GM10248 (cell line): ENCODE data around the gene OGG1.

ENCODE experiments used
- CTCF ChIA-PET: fragments of 300-600 bp; sonication (Branson Sonifier 250); formaldehyde crosslinking; extraction: SDS; loops from one replicate; lab custom pipeline; 2021; ENCODE audit warnings: antibody characterized with exemption; lab: Yijun Ruan, JAX
- POLR2A ChIA-PET: fragments of 350-650 bp; sonication (Branson Sonifier 250); formaldehyde crosslinking; extraction: SDS; loops from one replicate; lab custom pipeline; 2020; ENCODE audit warnings: antibody characterized with exemption; lab: Yijun Ruan, JAX
- DNase-seq: peaks from one replicate; pipeline ENCODE4 v3.0.0; 2012; ENCODE audit errors: extremely low spot score
- TF ChIP-seq, protein P1 (sequence below): IDR thresholded peaks from 2 replicates; pipeline ENCODE4 v1.5.1; 2012; ENCODE audit warnings: mild to moderate bottlenecking, low read depth; ENCODE audit errors: extremely low read depth, missing control alignments, control extremely low read depth

OGG1 gene

DNA sequence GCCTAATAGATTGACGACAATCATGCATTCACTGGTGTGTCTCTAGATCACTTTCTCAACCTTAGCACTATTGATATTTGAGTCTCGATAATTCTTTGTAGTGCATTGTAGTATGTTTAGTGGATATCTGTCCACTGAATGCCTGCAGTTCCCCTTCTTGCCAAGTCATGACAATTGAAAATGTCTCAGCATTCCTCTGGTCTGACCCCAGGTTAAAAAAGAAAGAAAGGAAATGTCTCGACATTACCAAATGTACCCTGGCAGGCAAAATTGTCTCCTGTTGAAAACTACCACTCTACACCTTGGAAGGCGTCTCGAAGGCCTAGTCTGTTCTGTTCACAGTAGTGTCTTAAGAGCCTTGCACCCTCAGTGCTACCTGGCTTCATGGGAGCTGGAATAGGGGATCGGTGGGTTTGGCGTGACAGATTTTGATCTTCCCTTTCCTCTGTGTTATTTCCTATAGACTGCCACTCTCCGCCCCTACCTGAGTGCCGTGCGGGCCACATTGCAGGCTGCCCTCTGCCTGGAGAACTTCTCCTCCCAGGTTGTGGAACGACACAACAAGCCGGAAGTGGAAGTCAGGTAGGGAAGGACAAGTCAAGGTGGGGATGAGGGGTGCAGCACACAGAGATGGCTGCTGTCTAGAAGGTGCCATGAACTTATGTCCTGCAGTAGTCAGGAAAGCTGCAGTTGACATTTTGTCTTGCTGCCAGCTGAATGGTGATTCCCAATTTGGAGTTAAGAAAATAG is 47.6 kb downstream of the OGG1 start:
- no peak for DNase-seq
- CTCF ChIA-PET: no interaction called here
- TF ChIP-seq, protein P1, sequence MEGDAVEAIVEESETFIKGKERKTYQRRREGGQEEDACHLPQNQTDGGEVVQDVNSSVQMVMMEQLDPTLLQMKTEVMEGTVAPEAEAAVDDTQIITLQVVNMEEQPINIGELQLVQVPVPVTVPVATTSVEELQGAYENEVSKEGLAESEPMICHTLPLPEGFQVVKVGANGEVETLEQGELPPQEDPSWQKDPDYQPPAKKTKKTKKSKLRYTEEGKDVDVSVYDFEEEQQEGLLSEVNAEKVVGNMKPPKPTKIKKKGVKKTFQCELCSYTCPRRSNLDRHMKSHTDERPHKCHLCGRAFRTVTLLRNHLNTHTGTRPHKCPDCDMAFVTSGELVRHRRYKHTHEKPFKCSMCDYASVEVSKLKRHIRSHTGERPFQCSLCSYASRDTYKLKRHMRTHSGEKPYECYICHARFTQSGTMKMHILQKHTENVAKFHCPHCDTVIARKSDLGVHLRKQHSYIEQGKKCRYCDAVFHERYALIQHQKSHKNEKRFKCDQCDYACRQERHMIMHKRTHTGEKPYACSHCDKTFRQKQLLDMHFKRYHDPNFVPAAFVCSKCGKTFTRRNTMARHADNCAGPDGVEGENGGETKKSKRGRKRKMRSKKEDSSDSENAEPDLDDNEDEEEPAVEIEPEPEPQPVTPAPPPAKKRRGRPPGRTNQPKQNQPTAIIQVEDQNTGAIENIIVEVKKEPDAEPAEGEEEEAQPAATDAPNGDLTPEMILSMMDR: no peak
- POLR2A ChIA-PET: no interaction called here

DNA sequence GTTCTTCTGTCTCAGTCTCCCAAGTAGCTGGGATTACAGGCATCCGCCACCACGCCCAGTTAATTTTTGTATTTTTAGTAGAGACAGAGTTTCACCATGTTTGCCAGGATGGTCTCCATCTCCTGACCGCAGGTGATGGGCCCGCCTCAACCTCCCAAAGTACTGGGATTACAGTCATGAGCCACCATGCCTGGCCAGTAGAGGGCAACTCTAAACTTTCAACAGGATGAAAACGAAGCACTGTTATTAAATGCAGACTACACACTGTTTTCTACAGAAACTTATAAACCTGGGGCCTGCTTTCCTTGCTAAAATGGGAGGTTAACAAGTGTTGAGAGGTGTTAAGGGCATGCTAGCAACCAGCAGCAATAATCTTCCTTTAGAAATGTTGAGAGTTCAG is 50.8 kb downstream of the OGG1 start:
- no peak for DNase-seq
- TF ChIP-seq, protein P1: peak; percentile 16
- ChIA-PET POLR2A (no interaction called here), CTCF (no interaction called here)

DNA sequence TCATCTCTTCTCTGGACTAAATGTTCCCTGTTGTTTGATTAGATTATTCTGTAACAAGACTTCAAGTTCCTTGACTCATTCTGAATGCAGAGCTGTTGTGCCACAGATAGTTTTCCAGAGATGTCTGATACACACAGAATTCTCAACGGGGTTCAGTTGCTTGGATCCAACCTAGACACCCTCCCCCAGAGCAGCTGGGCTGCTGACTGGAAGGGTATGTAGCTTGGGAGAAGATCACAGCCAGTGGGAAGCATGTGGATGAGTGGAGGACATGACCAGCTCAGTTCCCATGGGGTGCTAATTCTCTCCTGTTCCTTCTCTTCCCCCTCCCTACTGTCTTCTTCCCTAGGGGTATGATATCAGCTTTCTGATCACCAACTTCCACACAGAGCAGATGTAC is 53.7 kb downstream of the OGG1 start:
- ChIA-PET POLR2A (interaction anchor here (0.6 to 0.8 kb wide), 3 partner anchors 11 to 231 kb away, joined by 3 to 6 read pairs (median 5); partner anchors contain the start of genes ARPC4 and TADA3), CTCF (interaction anchor here (1.0 to 1.7 kb wide), 5 partner anchors 11 to 128 kb away, joined by 3 to 4 read pairs (median 3); partner anchors contain the start of genes ARPC4 and TADA3)
- TF ChIP-seq, protein P1: no peak
- no peak for DNase-seq

DNA sequence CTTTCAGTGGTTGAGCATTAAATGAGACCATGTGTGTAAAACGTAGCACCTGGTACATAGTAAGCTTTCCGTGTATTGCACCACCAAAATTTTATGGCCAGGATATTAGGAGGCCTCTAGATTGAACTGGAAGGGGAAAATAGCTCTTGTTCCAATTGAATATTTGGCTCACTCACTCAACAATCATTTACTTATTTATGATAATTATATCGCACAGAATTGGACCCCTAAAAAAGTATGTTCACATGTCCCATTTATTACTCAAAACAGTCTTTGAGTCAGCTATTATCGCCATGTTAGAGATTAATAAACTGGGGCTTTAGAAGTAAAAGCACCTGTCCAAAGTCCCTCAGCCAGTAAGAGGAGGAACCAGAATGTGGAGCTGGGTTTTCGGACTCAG is 55.2 kb downstream of the OGG1 start:
- ChIA-PET CTCF (interaction anchor here (0.9 to 1.7 kb wide), 4 partner anchors 9 to 72 kb away, joined by 3 to 4 read pairs (median 4); no protein-coding TSS in a partner anchor), POLR2A (interaction anchor here (0.5 to 1.8 kb wide), 2 partner anchors 12 to 519 kb away, joined by 6 to 7 read pairs; partner anchors contain the start of genes ARPC4 and TADA3)
- TF ChIP-seq, protein P1: no peak
- no peak for DNase-seq

DNA sequence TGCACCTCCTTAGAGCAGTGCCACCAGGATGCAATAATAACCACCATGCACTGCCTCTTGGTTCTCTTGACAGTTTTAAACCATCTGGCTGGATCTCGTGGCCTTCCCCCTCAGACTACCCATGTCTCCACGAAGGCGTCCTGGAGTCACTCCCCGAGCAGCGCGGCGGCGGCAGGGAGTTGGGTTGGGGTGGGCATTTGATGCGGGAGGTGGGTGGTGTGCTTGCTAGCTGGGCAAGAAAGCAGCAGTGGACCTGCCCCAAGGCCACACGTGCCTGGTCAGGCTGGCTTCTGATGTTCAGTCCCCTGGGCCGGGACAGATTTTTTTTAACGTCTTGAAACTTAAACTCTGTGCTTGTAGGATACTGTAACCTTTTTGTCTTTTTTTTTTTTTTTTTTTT is 56.4 kb downstream of the OGG1 start:
- ChIA-PET CTCF (interaction anchor here (0.9 to 1.6 kb wide), 4 partner anchors 10 to 303 kb away, joined by 3 to 4 read pairs (median 4); no protein-coding TSS in a partner anchor), POLR2A (interaction anchor here (1.8 kb wide), 1 partner anchor 13 kb away, joined by 6 read pairs; the partner anchor contains the start of genes ARPC4 and TADA3)
- TF ChIP-seq, protein P1: no peak
- no peak for DNase-seq
